Osteocyte (in vitro differentiated cells): Measurements from ENCODE around the gene VPS8. TPM values are rescaled to one million over a fixed set of nuclear protein-coding genes. Genes with fewer than 3 reads are reported as not detected.

Source experiments
- DNase-seq: peaks from one replicate; pipeline ENCODE4 v3.0.0; 2021; ENCODE audit warnings: mixed read lengths; ENCODE audit not compliant: unreplicated experiment; ENCODE audit errors: extremely low spot score
- H3K27ac Mint-ChIP-seq: one replicate; pipeline ENCODE4 v1.8.0; 2021; ENCODE audit warnings: mild to moderate bottlenecking, mixed read lengths; ENCODE audit not compliant: unreplicated experiment
- H3K27me3 Mint-ChIP-seq: one replicate; pipeline ENCODE4 v1.8.0; 2021; ENCODE audit warnings: mixed read lengths; ENCODE audit not compliant: unreplicated experiment
- H3K36me3 Mint-ChIP-seq: one replicate; pipeline ENCODE4 v1.8.0; 2021; ENCODE audit warnings: mixed read lengths; ENCODE audit not compliant: unreplicated experiment
- H3K4me1 Mint-ChIP-seq: one replicate; pipeline ENCODE4 v1.8.0; 2021; ENCODE audit warnings: mixed read lengths; ENCODE audit not compliant: unreplicated experiment
- H3K4me3 Mint-ChIP-seq: one replicate; pipeline ENCODE4 v1.8.0; 2021; ENCODE audit warnings: mild to moderate bottlenecking, moderate library complexity, mixed read lengths; ENCODE audit not compliant: unreplicated experiment
- H3K9me3 Mint-ChIP-seq: one replicate; pipeline ENCODE4 v1.8.0; 2021; ENCODE audit warnings: mixed read lengths; ENCODE audit not compliant: unreplicated experiment
- total RNA-seq: library from RNA; stranded (reverse); gene quantifications from 2 replicates; pipeline ENCODE4 v1.2.1, GENCODE V29; 2021
- TF ChIP-seq, protein P1 (sequence below): fragments of 200-600 bp; sonication (generic); IDR thresholded peaks from 2 replicates; pipeline ENCODE4 v1.5.0; 2021; ENCODE audit warnings: antibody characterized with exemption, mild to moderate bottlenecking, moderate library complexity

VPS8 gene
- total RNA-seq, 1 donor from 2014 or later: 53.5 TPM

DNA sequence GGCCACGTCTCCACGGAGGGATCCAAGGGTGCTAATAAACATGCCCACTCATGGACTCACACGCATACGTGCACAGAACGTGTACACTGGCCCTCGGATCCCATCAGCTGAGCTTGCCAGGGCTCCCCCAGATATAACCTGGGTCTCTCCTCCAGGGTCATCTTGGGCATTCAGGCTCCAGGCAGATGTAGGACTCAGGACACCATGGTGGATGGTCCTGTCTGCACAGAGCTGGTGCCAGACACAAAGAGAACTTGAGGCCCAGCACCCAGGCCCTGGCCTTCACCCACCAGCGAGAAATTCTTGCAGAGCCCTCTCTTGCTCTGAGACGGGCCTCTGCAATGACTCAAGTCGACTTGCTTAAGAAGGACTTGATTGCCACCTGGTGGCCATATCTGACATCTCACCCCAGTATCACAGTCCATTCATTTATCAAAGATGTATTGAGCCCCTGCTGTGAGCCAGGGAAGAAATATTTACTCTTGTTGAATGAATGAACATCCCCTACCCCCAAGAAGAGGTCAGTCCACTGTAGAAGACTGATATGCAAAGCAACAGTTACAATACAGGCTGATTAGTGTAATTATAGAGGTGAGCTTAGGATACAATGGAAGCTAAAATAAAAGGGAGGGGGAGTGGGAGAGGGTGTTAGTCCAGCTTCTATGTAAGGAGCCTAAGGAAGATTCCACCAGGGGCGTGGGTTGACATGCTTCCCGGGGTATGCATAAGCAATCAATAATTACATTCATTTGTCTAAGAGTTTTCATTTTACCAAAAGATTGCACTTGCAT is 34.2 kb upstream of the VPS8 start:
- TF ChIP-seq, protein P1, sequence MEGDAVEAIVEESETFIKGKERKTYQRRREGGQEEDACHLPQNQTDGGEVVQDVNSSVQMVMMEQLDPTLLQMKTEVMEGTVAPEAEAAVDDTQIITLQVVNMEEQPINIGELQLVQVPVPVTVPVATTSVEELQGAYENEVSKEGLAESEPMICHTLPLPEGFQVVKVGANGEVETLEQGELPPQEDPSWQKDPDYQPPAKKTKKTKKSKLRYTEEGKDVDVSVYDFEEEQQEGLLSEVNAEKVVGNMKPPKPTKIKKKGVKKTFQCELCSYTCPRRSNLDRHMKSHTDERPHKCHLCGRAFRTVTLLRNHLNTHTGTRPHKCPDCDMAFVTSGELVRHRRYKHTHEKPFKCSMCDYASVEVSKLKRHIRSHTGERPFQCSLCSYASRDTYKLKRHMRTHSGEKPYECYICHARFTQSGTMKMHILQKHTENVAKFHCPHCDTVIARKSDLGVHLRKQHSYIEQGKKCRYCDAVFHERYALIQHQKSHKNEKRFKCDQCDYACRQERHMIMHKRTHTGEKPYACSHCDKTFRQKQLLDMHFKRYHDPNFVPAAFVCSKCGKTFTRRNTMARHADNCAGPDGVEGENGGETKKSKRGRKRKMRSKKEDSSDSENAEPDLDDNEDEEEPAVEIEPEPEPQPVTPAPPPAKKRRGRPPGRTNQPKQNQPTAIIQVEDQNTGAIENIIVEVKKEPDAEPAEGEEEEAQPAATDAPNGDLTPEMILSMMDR: peak; percentile 91
- Mint-ChIP-seq H3K9me3 (no peaks in the 10 kb centered on the region), H3K36me3 (no peaks in the 10 kb centered on the region), H3K4me3 (no peak overlapping the region), H3K27ac (no peak overlapping the region), H3K4me1 (peaks cover 5% of the 10 kb centered on the region), H3K27me3 (peaks cover 30% of the 10 kb centered on the region)
- peak; percentile 95 for DNase-seq

- DNase-seq: no peak
- H3K27me3 Mint-ChIP-seq: peaks cover 30% of the 10 kb centered on the region
- H3K9me3 Mint-ChIP-seq: no peaks in the 10 kb centered on the region
- H3K4me1 Mint-ChIP-seq: peaks cover 12% of the 10 kb centered on the region
- no peak overlapping the region for H3K27ac Mint-ChIP-seq
- no peaks in the 10 kb centered on the region for H3K36me3 Mint-ChIP-seq
- TF ChIP-seq, protein P1: no peak
- no peak overlapping the region for H3K4me3 Mint-ChIP-seq
These were observed 33.3 kb upstream of the VPS8 start for GRCh38 chr3:184778426-184779332.

DNA sequence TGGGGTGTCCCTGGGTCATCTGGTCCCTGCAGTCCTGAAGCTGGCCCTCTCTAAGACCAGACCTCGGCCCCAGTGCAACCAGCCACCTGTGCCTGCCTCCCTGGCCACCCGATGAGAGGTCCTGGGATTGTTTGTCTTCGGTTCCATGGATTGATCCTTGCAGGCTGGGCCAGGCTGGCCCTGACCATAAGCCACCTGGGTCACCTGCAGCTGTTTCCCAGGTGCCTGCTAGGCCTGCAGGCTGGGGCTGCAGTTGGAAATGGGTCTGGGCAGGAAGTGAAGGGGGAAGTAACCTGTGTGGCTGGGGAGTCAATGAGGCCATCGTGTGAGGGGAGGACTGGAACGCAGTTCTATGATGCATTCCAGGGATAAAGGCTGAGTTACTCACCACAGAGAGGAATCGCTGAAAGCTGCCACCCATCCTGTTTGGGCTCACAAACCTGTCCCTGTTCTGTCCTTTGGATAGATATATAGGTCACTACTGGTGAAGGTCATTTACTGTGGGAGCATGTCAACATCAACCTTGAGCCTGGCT is 30.9 kb upstream of the VPS8 start:
- Mint-ChIP-seq H3K4me3 (no peak overlapping the region), H3K36me3 (no peaks in the 10 kb centered on the region), H3K27me3 (peaks cover 24% of the 10 kb centered on the region), H3K4me1 (peaks cover 13% of the 10 kb centered on the region), H3K27ac (no peak overlapping the region), H3K9me3 (no peaks in the 10 kb centered on the region)
- no peak for DNase-seq
- TF ChIP-seq, protein P1: no peak

DNA sequence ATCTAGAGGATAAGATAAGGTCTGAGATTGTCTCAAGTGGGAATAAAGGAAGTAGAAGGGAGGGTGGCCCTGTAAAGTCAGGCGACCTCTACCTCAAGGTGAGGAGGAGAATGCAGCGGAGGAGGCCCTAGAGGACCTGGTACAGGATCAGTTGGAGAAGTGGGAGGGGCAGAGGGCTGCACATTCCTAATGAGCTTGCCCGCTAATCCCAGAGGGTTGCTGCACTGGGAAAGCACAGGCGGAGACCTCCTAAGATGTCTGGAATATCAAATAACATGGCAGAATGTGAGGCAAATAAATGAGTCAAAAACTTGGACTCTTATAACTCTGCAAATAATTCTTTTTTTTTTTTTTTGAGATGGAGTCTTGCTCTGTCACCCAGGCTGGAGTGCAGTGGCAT is 30.2 kb upstream of the VPS8 start:
- TF ChIP-seq, protein P1: no peak
- DNase-seq: no peak
- peaks cover 18% of the 10 kb centered on the region for H3K4me1 Mint-ChIP-seq
- no peaks in the 10 kb centered on the region for H3K9me3 Mint-ChIP-seq
- H3K36me3 Mint-ChIP-seq: no peaks in the 10 kb centered on the region
- no peak overlapping the region for H3K4me3 Mint-ChIP-seq
- H3K27ac Mint-ChIP-seq: no peak overlapping the region
- peaks cover 23% of the 10 kb centered on the region for H3K27me3 Mint-ChIP-seq

DNA sequence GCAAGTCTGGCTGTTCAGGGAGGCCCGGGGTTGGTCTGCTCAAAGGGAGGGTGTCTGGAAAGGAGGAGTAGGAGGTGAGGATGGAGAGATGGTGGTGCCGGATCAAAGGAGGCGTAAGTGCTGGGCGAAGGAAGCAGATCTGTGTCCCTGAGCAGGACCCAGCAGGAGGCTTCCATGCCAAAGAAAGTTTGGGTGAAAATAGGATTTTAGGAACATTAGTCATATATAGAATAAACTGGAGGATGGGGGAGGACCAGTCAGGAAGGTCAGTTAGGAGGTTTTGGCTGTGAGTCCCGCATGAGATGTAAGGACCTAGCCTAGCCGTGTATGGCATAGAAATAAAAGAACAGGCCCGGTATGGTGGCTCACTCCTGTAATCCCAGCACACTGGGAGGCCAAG is 28.6 kb upstream of the VPS8 start:
- TF ChIP-seq, protein P1: no peak
- H3K27ac Mint-ChIP-seq: peak overlapping the region; percentile 49
- peaks cover 19% of the 10 kb centered on the region for H3K27me3 Mint-ChIP-seq
- no peak for DNase-seq
- no peaks in the 10 kb centered on the region for H3K36me3 Mint-ChIP-seq
- no peaks in the 10 kb centered on the region for H3K9me3 Mint-ChIP-seq
- H3K4me3 Mint-ChIP-seq: no peak overlapping the region
- H3K4me1 Mint-ChIP-seq: peaks cover 18% of the 10 kb centered on the region
